Left lobe of liver (tissue), 2 donors: ENCODE data around the gene ACADM. TPM values are rescaled to one million over a fixed set of nuclear protein-coding genes. Genes with fewer than 3 reads are reported as not detected.
"Not testable (repeated sequence)": the region's sequence is repeated elsewhere in the genome, so short reads cannot be mapped to it uniquely, and the experiment has no call there.

ENCODE experiments used
- ATAC-seq: fragments of 200-7000 bp; cut with Tn5 transposase; one replicate; pipeline ENCODE4 v1.9.1; 2020; ENCODE audit warnings: mild to moderate bottlenecking, moderate library complexity
- DNase-seq: peaks from one replicate; pipeline ENCODE4 v3.0.0-alpha.2; 2020; ENCODE audit warnings: low spot score
- total RNA-seq: library from RNA; stranded (reverse); gene quantifications from one replicate; pipeline ENCODE4 v1.2.1, GENCODE V29; 2021
- donor health status: DM: no; HTN: no; CAD: no; lungs with moderate emphysema.
- donor health status: DM: no; HTN: yes; CAD: no.

Gene ACADM
- total RNA-seq, 1 donor from 2014 or later: 91.5 TPM

GRCh38 chr1:75733661-75734060 lies 9.2 kb downstream of the ACADM start:
- DNase-seq (no peak), ATAC-seq (peak; percentile 13)

GRCh38 chr1:75736016-75736415 lies 11.5 kb downstream of the ACADM start:
- DNase-seq: no peak
- no peak for ATAC-seq

GRCh38 chr1:75742047-75742625 lies 17.6 kb downstream of the ACADM start:
- DNase-seq (no peak), ATAC-seq (no peak)

- ATAC-seq (no peak), DNase-seq (no peak)
These were observed 20.8 kb downstream of the ACADM start for GRCh38 chr1:75745276-75745675.

GRCh38 chr1:75757210-75757609 lies 32.7 kb downstream of the ACADM start:
- not testable (repeated sequence) for ATAC-seq, DNase-seq

GRCh38 chr1:75758543-75758942 lies 34.0 kb downstream of the ACADM start:
- ATAC-seq: not testable (repeated sequence)

GRCh38 chr1:75764057-75764655 lies 39.6 kb downstream of the ACADM start:
- no peak for ATAC-seq
- no peak for DNase-seq

More at GRCh38 chr1:75758543-75758942, 34.0 kb downstream of the ACADM start:
- not testable (repeated sequence) for DNase-seq

GRCh38 chr1:75765697-75766355 lies 41.3 kb downstream of the ACADM start:
- no peak for ATAC-seq
- no peak for DNase-seq

GRCh38 chr1:75768016-75768415 lies 43.5 kb downstream of the ACADM start:
- ATAC-seq (no peak), DNase-seq (no peak)

GRCh38 chr1:75770761-75771160 lies 46.3 kb downstream of the ACADM start:
- DNase-seq: no peak
- ATAC-seq: no peak

GRCh38 chr1:75771978-75772377 lies 47.5 kb downstream of the ACADM start:
- ATAC-seq (no peak), DNase-seq (no peak)

- not testable (repeated sequence) for ATAC-seq, DNase-seq
These were observed 53.3 kb downstream of the ACADM start for GRCh38 chr1:75777812-75778211.

GRCh38 chr1:75778694-75779093 lies 54.2 kb downstream of the ACADM start:
- ATAC-seq, DNase-seq: not testable (repeated sequence)

GRCh38 chr1:75780183-75780582 lies 55.7 kb downstream of the ACADM start:
- ATAC-seq, DNase-seq: not testable (repeated sequence)

- not testable (repeated sequence) for ATAC-seq, DNase-seq
These were observed 59.4 kb downstream of the ACADM start for GRCh38 chr1:75783920-75784319.

GRCh38 chr1:75785320-75785982 lies 60.9 kb downstream of the ACADM start:
- peak; percentile 64 for ATAC-seq
- DNase-seq: no peak

GRCh38 chr1:75785983-75786853 lies 61.7 kb downstream of the ACADM start, which contains the start of gene RABGGTB:
Gene RABGGTB, plus strand, starts transcription at chr1:75786256. Its CDS starts 16 bp downstream, at chr1:75786272.
- ATAC-seq (peak; percentile 98), DNase-seq (peak; percentile 98)

GRCh38 chr1:75786901-75787493 lies 62.5 kb downstream of the ACADM start:
- no peak for ATAC-seq
- DNase-seq: no peak

- no peak for ATAC-seq
- DNase-seq: no peak
These were observed 63.0 kb downstream of the ACADM start for GRCh38 chr1:75787524-75787923.

- no peak for ATAC-seq
- no peak for DNase-seq
These were observed 65.5 kb downstream of the ACADM start for GRCh38 chr1:75789988-75790387.
